Central memory CD8-positive, alpha-beta T cell (primary cell): Measurements from ENCODE around the gene CCNB1IP1.
"Not testable (repeated sequence)": the region's sequence is repeated elsewhere in the genome, so short reads cannot be mapped to it uniquely, and the experiment has no call there.

ENCODE experiments used
- ATAC-seq: fragments of 150-1000 bp; cut with Tn5 transposase; replicated peaks from 2 replicates; pipeline ENCODE4 v1.10.0; 2022; ENCODE audit warnings: mild to moderate bottlenecking, moderate FRiP score, moderate number of reproducible peaks; ENCODE audit not compliant: poor library complexity, severe bottlenecking; ENCODE audit errors: extremely low read depth
- DNase-seq, 2 donors: peaks; one replicate each; pipeline ENCODE4 v3.0.0; 2021; ENCODE audit warnings: low spot score in 2 of 2
- H3K27ac Mint-ChIP-seq: one replicate; pipeline ENCODE4 v1.8.0; 2022; ENCODE audit warnings: low read depth, mild to moderate bottlenecking, moderate library complexity, mixed read lengths
- H3K27me3 Mint-ChIP-seq: one replicate; pipeline ENCODE4 v1.8.0; 2022; ENCODE audit warnings: mixed read lengths
- H3K36me3 Mint-ChIP-seq: one replicate; pipeline ENCODE4 v1.8.0; 2022; ENCODE audit warnings: mild to moderate bottlenecking, moderate library complexity, mixed read lengths; ENCODE audit not compliant: insufficient read depth
- H3K4me1 Mint-ChIP-seq: one replicate; pipeline ENCODE4 v1.8.0; 2022; ENCODE audit warnings: mixed read lengths
- H3K4me3 Mint-ChIP-seq: one replicate; pipeline ENCODE4 v1.8.0; 2022; ENCODE audit warnings: mild to moderate bottlenecking, moderate library complexity, mixed read lengths
- H3K9me3 Mint-ChIP-seq: one replicate; pipeline ENCODE4 v1.8.0; 2022; ENCODE audit warnings: mixed read lengths

Gene CCNB1IP1

GRCh38 chr14:20277409-20277808 is 55.7 kb downstream of the CCNB1IP1 start:
- ATAC-seq (no peak), DNase-seq (no peak)
- Mint-ChIP-seq H3K9me3 (peaks cover 11% of the 10 kb centered on the region), H3K4me3 (no peak overlapping the region), H3K36me3 (peaks cover 11% of the 10 kb centered on the region), H3K27ac (no peak overlapping the region), H3K4me1 (peaks cover 28% of the 10 kb centered on the region), H3K27me3 (no peaks in the 10 kb centered on the region)

- peaks cover 3% of the 10 kb centered on the region for H3K36me3 Mint-ChIP-seq
- H3K9me3 Mint-ChIP-seq, result peaks cover 17% of the 10 kb centered on the region
- ATAC-seq (no peak), DNase-seq (no peak)
- peaks cover 6% of the 10 kb centered on the region for H3K4me1 Mint-ChIP-seq
- H3K27me3 Mint-ChIP-seq, result no peaks in the 10 kb centered on the region
- no peak overlapping the region for H3K27ac Mint-ChIP-seq
- no peak overlapping the region for H3K4me3 Mint-ChIP-seq
Observed at GRCh38 chr14:20274062-20274461, 59.0 kb downstream of the CCNB1IP1 start.

GRCh38 chr14:20264361-20264760 is 68.7 kb downstream of the CCNB1IP1 start:
- not testable (repeated sequence) for DNase-seq, H3K27me3 Mint-ChIP-seq, ATAC-seq, H3K9me3 Mint-ChIP-seq, H3K36me3 Mint-ChIP-seq, H3K4me3 Mint-ChIP-seq, H3K27ac Mint-ChIP-seq, H3K4me1 Mint-ChIP-seq

- no peaks in the 10 kb centered on the region for H3K4me1 Mint-ChIP-seq
- H3K27ac Mint-ChIP-seq, result no peak overlapping the region
Observed at GRCh38 chr14:20262642-20263128, 70.4 kb downstream of the CCNB1IP1 start.

More at GRCh38 chr14:20262642-20263128, 70.4 kb downstream of the CCNB1IP1 start:
- no peak for ATAC-seq
- H3K4me3 Mint-ChIP-seq, result no peak overlapping the region
- no peaks in the 10 kb centered on the region for H3K9me3 Mint-ChIP-seq
- H3K27me3 Mint-ChIP-seq, result no peaks in the 10 kb centered on the region
- peaks cover 4% of the 10 kb centered on the region for H3K36me3 Mint-ChIP-seq
- no peak for DNase-seq
